B cell (primary cell): ENCODE results near the gene FAAH. TPM values are rescaled to one million over a fixed set of nuclear protein-coding genes. Genes with fewer than 3 reads are reported as not detected.

Experiments
- ATAC-seq: fragments of 200-7000 bp; cut with Tn5 transposase; one replicate; pipeline ENCODE4 v1.10.0; 2021; ENCODE audit warnings: low read depth, mild to moderate bottlenecking, moderate number of reproducible peaks, moderate library complexity
- CTCF ChIA-PET: fragments of 350-600 bp; sonication (Branson Sonifier 250); formaldehyde crosslinking; loops from one replicate; lab custom pipeline; 2021; ENCODE audit warnings: antibody characterized with exemption, inconsistent platforms; lab: Charles Lee
- POLR2A ChIA-PET: fragments of 350-600 bp; sonication (Branson Sonifier 250); formaldehyde crosslinking; loops from one replicate; lab custom pipeline; 2021; ENCODE audit warnings: antibody characterized with exemption; lab: Charles Lee
- DNase-seq: peaks from one replicate; pipeline ENCODE4 v3.0.0; 2013
- H2AFZ ChIP-seq: 2 replicates; pipeline ENCODE4 v1.6.1; 2012; ENCODE audit warnings: mild to moderate bottlenecking, low read depth, low read length; ENCODE audit not compliant: insufficient read depth, poor library complexity, severe bottlenecking
- H3K27ac ChIP-seq, 2 donors: 1 replicate in 1 of 2; 2 replicates in 1 of 2; pipeline ENCODE4 v1.5.1; 2012 to 2013; ENCODE audit warnings: low read length in 2 of 2, mild to moderate bottlenecking in 2 of 2, moderate library complexity in 1 of 2
- H3K27me3 ChIP-seq, 4 experiments: fragments of 200-600 bp in 1 of 4; sonication (generic) in 1 of 4; replicated peaks in 1 of 4; 1 replicate in 2 of 4; 2 replicates in 2 of 4; pipeline versions ENCODE4 v1.6.1 to v1.7.0; 2013 to 2016; ENCODE audit warnings: low read length in 3 of 4, mild to moderate bottlenecking in 2 of 4, mixed read lengths in 1 of 4, moderate library complexity in 1 of 4; ENCODE audit not compliant: insufficient read depth in 4 of 4, control insufficient read depth in 3 of 4; ENCODE audit errors: control extremely low read depth in 1 of 4
- H3K36me3 ChIP-seq, 2 experiments: replicated peaks in 1 of 2; 1 replicate in 1 of 2; 2 replicates in 1 of 2; pipeline versions ENCODE4 v1.6.1 to v1.7.1; 2013; ENCODE audit warnings: low read length in 1 of 2; ENCODE audit not compliant: insufficient read depth in 2 of 2, control insufficient read depth in 1 of 2; ENCODE audit errors: control extremely low read depth in 1 of 2, extremely low read depth in 1 of 2
- H3K4me1 ChIP-seq, 2 donors: fragments of 200-600 bp in 1 of 2; sonication (generic) in 1 of 2; 1 replicate in 1 of 2; 2 replicates in 1 of 2; pipeline versions ENCODE4 v1.5.1 to v1.6.1; 2013 to 2017; ENCODE audit warnings: low read length in 2 of 2; ENCODE audit not compliant: control insufficient read depth in 2 of 2, insufficient read depth in 2 of 2
- H3K4me2 ChIP-seq: replicated peaks from 2 replicates; pipeline ENCODE3; 2012; ENCODE audit warnings: mild to moderate bottlenecking, low read depth, low read length; ENCODE audit not compliant: poor library complexity, severe bottlenecking
- H3K4me3 ChIP-seq, 5 experiments: fragments of 200-600 bp in 1 of 5; sonication (generic) in 1 of 5; 1 replicate in 3 of 5; 2 replicates in 2 of 5; pipeline versions ENCODE4 v1.5.1 to v1.7.0; 2011 to 2016; ENCODE audit warnings: low read length in 4 of 5, mild to moderate bottlenecking in 4 of 5, low read depth in 2 of 5, control low read depth in 1 of 5, moderate library complexity in 1 of 5; ENCODE audit not compliant: insufficient read depth in 1 of 5; ENCODE audit errors: control extremely low read depth in 1 of 5, extremely low read depth in 1 of 5
- H3K79me2 ChIP-seq: fragments of 200-600 bp; sonication (generic); one replicate; pipeline ENCODE4 v1.6.0; 2016; ENCODE audit warnings: low read length; ENCODE audit not compliant: control insufficient read depth, insufficient read depth
- H3K9ac ChIP-seq: fragments of 200-600 bp; sonication (generic); 2 replicates; pipeline ENCODE4 v1.6.1; 2017; ENCODE audit warnings: mild to moderate bottlenecking, low read length, moderate library complexity
- H3K9me3 ChIP-seq, 3 donors: one replicate each; pipeline versions ENCODE4 v1.6.1 to v1.7.1; 2013; ENCODE audit warnings: low read length in 2 of 3; ENCODE audit not compliant: control insufficient read depth in 2 of 3, insufficient read depth in 1 of 3; ENCODE audit errors: control extremely low read depth in 1 of 3
- H4K20me1 ChIP-seq: 2 replicates; pipeline ENCODE4 v1.6.0; 2012; ENCODE audit warnings: mild to moderate bottlenecking, low read length; ENCODE audit not compliant: insufficient read depth, control insufficient read depth, poor library complexity, severe bottlenecking
- H3K27ac Mint-ChIP-seq: one replicate; pipeline ENCODE4 v1.8.0; 2021; ENCODE audit warnings: mixed read lengths
- H3K27me3 Mint-ChIP-seq: one replicate; pipeline ENCODE4 v1.8.0; 2021; ENCODE audit warnings: mixed read lengths
- H3K4me1 Mint-ChIP-seq: one replicate; pipeline ENCODE4 v1.8.0; 2021; ENCODE audit warnings: mixed read lengths
- H3K4me3 Mint-ChIP-seq: one replicate; pipeline ENCODE4 v1.8.0; 2021; ENCODE audit warnings: mixed read lengths
- H3K9me3 Mint-ChIP-seq: one replicate; pipeline ENCODE4 v1.8.0; 2022; ENCODE audit warnings: mixed read lengths; ENCODE audit not compliant: insufficient read depth
- EZH2 ChIP-seq: IDR thresholded peaks from 2 replicates; pipeline ENCODE4 v1.6.1; 2012; ENCODE audit warnings: borderline replicate concordance, low read depth, mild to moderate bottlenecking, moderate library complexity, low read length; ENCODE audit not compliant: insufficient read depth, poor library complexity, severe bottlenecking
- WGBS: methylation state at CpG from one replicate; pipeline ENCODE4 v1.1.5; 2013; ENCODE audit warnings: missing lambda C conversion rate; ENCODE audit not compliant: insufficient coverage; 5-methylcytosine and 5-hydroxymethylcytosine counted together
- intact Hi-C: fragments of 100-400 bp; cut with micrococcal nuclease; formaldehyde crosslinking; loops from one replicate; pipeline ENCODE4 v1.10.0; 2022
- polyA minus RNA-seq: library from RNA; depleted of rRNA, polyadenylated mRNA; stranded (reverse); fragments of >200 nt; gene quantifications from 2 replicates; pipeline ENCODE4 v1.2.3, GENCODE V29; 2012
- polyA plus RNA-seq: library from polyadenylated mRNA; depleted of rRNA; stranded (reverse); fragments of >200 nt; gene quantifications from 2 replicates; pipeline ENCODE4 v1.2.3, GENCODE V29; 2012
- total RNA-seq, 2 donors: library from RNA; stranded (reverse); fragments of 120-200 nt in 1 of 2; gene quantifications; 1 replicate in 1 of 2; 2 replicates in 1 of 2; pipeline versions ENCODE4 v1.2.3 to v1.2.4, GENCODE V29; 2013 to 2022
- TF ChIP-seq, protein P1 (sequence below): fragments of 200-600 bp; IDR thresholded peaks from one replicate; pipeline ENCODE4 v1.8.0; 2022; ENCODE audit warnings: antibody characterized with exemption, mild to moderate bottlenecking

The FAAH gene
- total RNA-seq (5.6 and 10.0 TPM in 2 replicates), polyA plus RNA-seq (6.8 and 9.6 TPM in 2 replicates), polyA minus RNA-seq (2.9 and 3.0 TPM in 2 replicates)
- total RNA-seq (2013), result 3.4 TPM

DNA sequence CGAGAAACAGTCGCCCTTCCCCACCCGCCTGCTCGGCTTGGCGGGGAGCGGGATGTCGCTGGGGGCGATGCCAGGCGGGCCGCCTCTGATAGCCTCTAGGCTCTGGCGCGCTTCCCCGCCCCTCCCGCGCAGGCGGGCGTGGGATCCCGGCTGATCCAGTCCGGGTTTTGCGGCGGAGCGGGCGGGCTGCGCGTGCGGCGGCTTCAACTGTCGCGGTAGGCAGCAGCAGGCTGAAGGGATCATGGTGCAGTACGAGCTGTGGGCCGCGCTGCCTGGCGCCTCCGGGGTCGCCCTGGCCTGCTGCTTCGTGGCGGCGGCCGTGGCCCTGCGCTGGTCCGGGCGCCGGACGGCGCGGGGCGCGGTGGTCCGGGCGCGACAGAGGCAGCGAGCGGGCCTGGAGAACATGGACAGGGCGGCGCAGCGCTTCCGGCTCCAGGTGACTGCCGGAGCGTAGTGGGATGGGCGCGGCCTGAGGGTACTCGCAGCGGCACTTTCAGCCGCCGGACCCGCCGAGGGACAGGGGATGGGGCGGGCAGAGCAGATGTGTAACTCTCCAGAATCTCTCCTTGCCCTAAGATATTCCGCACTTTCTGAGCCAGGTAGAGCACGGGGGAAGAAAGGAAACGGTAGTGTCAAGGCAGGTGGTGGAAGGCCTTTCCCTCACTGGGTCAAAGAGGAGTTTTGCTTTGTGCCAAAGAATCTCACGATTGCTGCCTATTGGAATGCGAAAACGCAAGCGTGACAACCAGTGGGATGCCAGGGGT, at the start of gene FAAH:
Gene FAAH (plus strand): TSS at position 210 of the 764 bp plus-strand sequence. CDS start 32 bp downstream, at position 242.
- 9% methylated on average over 74 of the region's 75 CpGs for WGBS
- ChIA-PET POLR2A (no interaction called here), CTCF (no interaction called here)
- Histone ChIP-seq H3K4me3 (peak within 1 kb of the TSS in 3 of 5 experiments; percentile 36 to 50 (median 44)), H3K4me1 (peaks cover 5 to 9% of the 10 kb centered on the region in 2 donors), H3K9me3 (peaks cover 0 to 27% (median 10%) of the 10 kb centered on the region in 3 donors), H3K79me2 (no peaks in the 10 kb centered on the region), H3K36me3 (no peaks in the 10 kb centered on the region), H3K9ac (peak within 1 kb of the TSS; percentile 53), H4K20me1 (no peaks in the 10 kb centered on the region), H3K4me2 (peak within 1 kb of the TSS; percentile 72), H2AFZ (peak within 1 kb of the TSS; percentile 49), H3K27ac (no peak within 1 kb of the TSS), H3K27me3 (peaks cover 0 to 21% (median 5%) of the 10 kb centered on the region in 4 experiments)
- H3K4me1 Mint-ChIP-seq, result peaks cover 8% of the 10 kb centered on the region
- peak; percentile 58 for DNase-seq
- H3K4me3 Mint-ChIP-seq, result peak within 1 kb of the TSS; percentile 72
- ATAC-seq, result peak; percentile 28
- intact Hi-C loops, result no loop called here
- peaks cover 33% of the 10 kb centered on the region for H3K27me3 Mint-ChIP-seq
- H3K27ac Mint-ChIP-seq, result no peak within 1 kb of the TSS
- TF ChIP-seq, protein P1, sequence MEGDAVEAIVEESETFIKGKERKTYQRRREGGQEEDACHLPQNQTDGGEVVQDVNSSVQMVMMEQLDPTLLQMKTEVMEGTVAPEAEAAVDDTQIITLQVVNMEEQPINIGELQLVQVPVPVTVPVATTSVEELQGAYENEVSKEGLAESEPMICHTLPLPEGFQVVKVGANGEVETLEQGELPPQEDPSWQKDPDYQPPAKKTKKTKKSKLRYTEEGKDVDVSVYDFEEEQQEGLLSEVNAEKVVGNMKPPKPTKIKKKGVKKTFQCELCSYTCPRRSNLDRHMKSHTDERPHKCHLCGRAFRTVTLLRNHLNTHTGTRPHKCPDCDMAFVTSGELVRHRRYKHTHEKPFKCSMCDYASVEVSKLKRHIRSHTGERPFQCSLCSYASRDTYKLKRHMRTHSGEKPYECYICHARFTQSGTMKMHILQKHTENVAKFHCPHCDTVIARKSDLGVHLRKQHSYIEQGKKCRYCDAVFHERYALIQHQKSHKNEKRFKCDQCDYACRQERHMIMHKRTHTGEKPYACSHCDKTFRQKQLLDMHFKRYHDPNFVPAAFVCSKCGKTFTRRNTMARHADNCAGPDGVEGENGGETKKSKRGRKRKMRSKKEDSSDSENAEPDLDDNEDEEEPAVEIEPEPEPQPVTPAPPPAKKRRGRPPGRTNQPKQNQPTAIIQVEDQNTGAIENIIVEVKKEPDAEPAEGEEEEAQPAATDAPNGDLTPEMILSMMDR, result no peak
- TF ChIP-seq EZH2, result no peak
- H3K9me3 Mint-ChIP-seq, result no peaks in the 10 kb centered on the region

DNA sequence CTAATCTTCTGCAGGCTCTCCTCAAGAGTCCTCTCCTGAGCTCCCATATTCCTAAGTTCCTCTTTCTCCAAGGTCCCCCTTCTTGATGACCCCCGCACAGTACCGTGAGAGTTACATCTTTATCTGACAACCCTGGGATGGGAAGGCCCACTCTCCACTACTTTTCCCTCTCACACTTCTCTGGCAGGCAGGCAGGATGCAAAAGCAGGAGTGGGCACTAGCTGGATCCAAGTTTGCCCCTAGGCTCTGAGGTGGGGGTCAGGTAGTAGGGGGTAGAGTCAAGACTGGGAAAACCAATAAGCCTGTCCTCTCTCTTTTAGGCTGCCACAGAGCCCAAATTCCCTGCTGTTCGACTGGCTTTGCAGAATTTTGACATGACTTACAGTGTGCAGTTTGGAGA, 49.6 kb upstream of the FAAH start:
- CTCF ChIA-PET, result interaction anchor here (0.6 to 2.2 kb wide), 5 partner anchors 11 to 120 kb away, joined by 3 to 7 read pairs (median 4); no protein-coding TSS in a partner anchor
- Histone ChIP-seq H3K27me3 (no peaks in the 10 kb centered on the region), H3K4me2 (no peak overlapping the region), H3K9me3 (peaks cover 0 to 1% (median 0%) of the 10 kb centered on the region in 3 donors), H2AFZ (no peak overlapping the region), H4K20me1 (no peaks in the 10 kb centered on the region), H3K9ac (no peak overlapping the region), H3K79me2 (peaks cover 1% of the 10 kb centered on the region), H3K4me1 (peaks cover 8 to 21% of the 10 kb centered on the region in 2 donors), H3K27ac (no peak overlapping the region), H3K36me3 (peaks cover 3 to 54% of the 10 kb centered on the region in 2 experiments), H3K4me3 (no peak overlapping the region)
- H3K27ac Mint-ChIP-seq, result no peak overlapping the region
- POLR2A ChIA-PET, result no interaction called here
- H3K9me3 Mint-ChIP-seq, result no peaks in the 10 kb centered on the region
- no peak for TF ChIP-seq EZH2
- TF ChIP-seq, protein P1, result no peak
- 92% methylated on average over 3 of the region's 3 CpGs for WGBS
- intact Hi-C loops, result no loop called here
- peaks cover 36% of the 10 kb centered on the region for H3K4me1 Mint-ChIP-seq
- ATAC-seq, result no peak
- no peak for DNase-seq
- H3K27me3 Mint-ChIP-seq, result no peaks in the 10 kb centered on the region
- no peak overlapping the region for H3K4me3 Mint-ChIP-seq
